DOHH2 (cell line): ENCODE data around the gene FYB1.

Source experiments
- CTCF ChIP-seq: fragments of 200-600 bp; sonication (generic); IDR thresholded peaks from one replicate; pipeline ENCODE4 v1.5.1; 2014; ENCODE audit warnings: antibody characterized with exemption, mild to moderate bottlenecking, low read depth, low read length; ENCODE audit not compliant: poor library complexity, severe bottlenecking
- EZH2phosphoT487 ChIP-seq: fragments of 200-600 bp; sonication (generic); IDR thresholded peaks from 2 replicates; pipeline ENCODE4 v1.6.1; 2017; ENCODE audit warnings: borderline replicate concordance, mild to moderate bottlenecking, antibody characterized with exemption, low read length, moderate library complexity, mixed read lengths

- no peak for TF ChIP-seq CTCF
- TF ChIP-seq EZH2phosphoT487: no peak
These were observed 160.3 kb downstream of the FYB1 start for GRCh38 chr5:39059064-39059463.
